Activated B cell treated with CpG ODN at 0.5 μM for 24 hours (primary cell): ENCODE data around the gene ZNF473. TPM values are rescaled to one million over a fixed set of nuclear protein-coding genes. Genes with fewer than 3 reads are reported as not detected.

Experiments used
- ATAC-seq: fragments of 200-7000 bp; cut with Tn5 transposase; one replicate; pipeline ENCODE4 v1.10.0; 2021; ENCODE audit warnings: low read depth, mild to moderate bottlenecking, moderate library complexity
- CTCF ChIA-PET: fragments of 350-600 bp; sonication (Branson Sonifier 250); formaldehyde crosslinking; loops from one replicate; lab custom pipeline; 2021; ENCODE audit warnings: antibody characterized with exemption; lab: Charles Lee
- POLR2A ChIA-PET: fragments of 350-600 bp; sonication (Branson Sonifier 250); formaldehyde crosslinking; loops from one replicate; lab custom pipeline; 2021; ENCODE audit warnings: antibody characterized with exemption; lab: Charles Lee
- DNase-seq: peaks from one replicate; pipeline ENCODE4 v3.0.0; 2022
- H3K27ac Mint-ChIP-seq: one replicate; pipeline ENCODE4 v1.8.0; 2020; ENCODE audit warnings: mixed read lengths
- H3K27me3 Mint-ChIP-seq: one replicate; pipeline ENCODE4 v1.8.0; 2021; ENCODE audit warnings: mixed read lengths
- H3K36me3 Mint-ChIP-seq: one replicate; pipeline ENCODE4 v1.8.0; 2021; ENCODE audit warnings: low read depth, mixed read lengths
- H3K4me1 Mint-ChIP-seq: one replicate; pipeline ENCODE4 v1.8.0; 2021; ENCODE audit warnings: mixed read lengths
- H3K4me3 Mint-ChIP-seq: one replicate; pipeline ENCODE4 v1.8.0; 2020; ENCODE audit warnings: mild to moderate bottlenecking, mixed read lengths
- H3K9me3 Mint-ChIP-seq: one replicate; pipeline ENCODE4 v1.8.0; 2020; ENCODE audit warnings: mixed read lengths
- CTCF ChIP-seq: fragments of 200-600 bp; IDR thresholded peaks from one replicate; pipeline ENCODE4 v1.8.0; 2022; ENCODE audit warnings: antibody characterized with exemption, mild to moderate bottlenecking
- intact Hi-C: fragments of 100-400 bp; cut with micrococcal nuclease; formaldehyde crosslinking; loops from one replicate; pipeline ENCODE4 v1.15.1; 2024
- total RNA-seq: library from RNA; stranded (reverse); gene quantifications from 2 replicates; pipeline ENCODE4 v1.2.3, GENCODE V29; 2022

Gene ZNF473
- total RNA-seq, 1 donor from 2014 or later = 14.2 TPM

GRCh38 chr19:49981603-49982593, 43.9 kb upstream of the ZNF473 start:
- Mint-ChIP-seq H3K4me1 (no peaks in the 10 kb centered on the region), H3K4me3 (no peak overlapping the region), H3K36me3 (peaks cover 71% of the 10 kb centered on the region), H3K9me3 (no peaks in the 10 kb centered on the region), H3K27ac (no peak overlapping the region), H3K27me3 (no peaks in the 10 kb centered on the region)
- TF ChIP-seq CTCF = no peak
- CTCF ChIA-PET = interaction anchor here (0.7 kb wide), 1 partner anchor 44 kb away, joined by 3 read pairs; no protein-coding TSS in a partner anchor
- ATAC-seq (no peak), DNase-seq (no peak)
- POLR2A ChIA-PET = no interaction called here
- intact Hi-C loops = loop anchor here (2.0 kb wide), 2 partner anchors 105 to 301 kb away; partner anchors contain the start of genes AKT1S1 and TBC1D17

GRCh38 chr19:49983645-49984229, 42.1 kb upstream of the ZNF473 start:
- ChIA-PET CTCF (interaction anchor here (1.0 kb wide), 1 partner anchor 46 kb away, joined by 6 read pairs; no protein-coding TSS in a partner anchor), POLR2A (interaction anchor here (1.7 kb wide), 1 partner anchor 66 kb away, joined by 3 read pairs; no protein-coding TSS in a partner anchor)
- Mint-ChIP-seq H3K27ac (no peak overlapping the region), H3K27me3 (no peaks in the 10 kb centered on the region), H3K36me3 (peaks cover 65% of the 10 kb centered on the region), H3K4me3 (no peak overlapping the region), H3K4me1 (peaks cover 2% of the 10 kb centered on the region), H3K9me3 (peaks cover 3% of the 10 kb centered on the region)
- ATAC-seq = peak; percentile 74
- DNase-seq = peak; percentile 66
- intact Hi-C loops = loop anchor here (1.0 to 2.0 kb wide), 4 partner anchors 46 to 303 kb away; partner anchors contain the start of genes AKT1S1 and TBC1D17
- TF ChIP-seq CTCF = peak; percentile 63

GRCh38 chr19:49984491-49984890, 41.3 kb upstream of the ZNF473 start:
- ATAC-seq = no peak
- Mint-ChIP-seq H3K27me3 (no peaks in the 10 kb centered on the region), H3K36me3 (peaks cover 69% of the 10 kb centered on the region), H3K9me3 (peaks cover 3% of the 10 kb centered on the region), H3K4me1 (peaks cover 2% of the 10 kb centered on the region), H3K4me3 (no peak overlapping the region), H3K27ac (peak overlapping the region; percentile 41)
- ChIA-PET POLR2A (interaction anchor here (0.6 to 1.7 kb wide), 3 partner anchors 51 to 205 kb away, joined by 3 to 5 read pairs (median 3); no protein-coding TSS in a partner anchor), CTCF (interaction anchor here (1.2 kb wide), 1 partner anchor 47 kb away, joined by 4 read pairs; no protein-coding TSS in a partner anchor)
- intact Hi-C loops = no loop called here
- no peak for DNase-seq
- TF ChIP-seq CTCF = no peak

GRCh38 chr19:49985871-49986270, 39.9 kb upstream of the ZNF473 start:
- ChIA-PET CTCF (no interaction called here), POLR2A (no interaction called here)
- intact Hi-C loops = loop anchor here (2.0 kb wide), 1 partner anchor 39 kb away; the partner anchor contains the start of gene VRK3
- no peak for DNase-seq
- no peak for ATAC-seq
- Mint-ChIP-seq H3K27me3 (no peaks in the 10 kb centered on the region), H3K27ac (no peak overlapping the region), H3K9me3 (peaks cover 3% of the 10 kb centered on the region), H3K36me3 (peaks cover 71% of the 10 kb centered on the region), H3K4me3 (no peak overlapping the region), H3K4me1 (peaks cover 2% of the 10 kb centered on the region)
- TF ChIP-seq CTCF = no peak
